NCI-H2196 (cell line): ENCODE data around the gene NDUFAF8.
A peak's percentile ranks its signal among the peaks of the same experiment; 100 is the strongest.

ENCODE experiments used
- DNase-seq: peaks from one replicate; lab custom pipeline; 2025; ENCODE audit not compliant: unreplicated experiment; lab: John Stamatoyannopoulos, UW

NDUFAF8 gene, protein sequence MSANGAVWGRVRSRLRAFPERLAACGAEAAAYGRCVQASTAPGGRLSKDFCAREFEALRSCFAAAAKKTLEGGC

DNA sequence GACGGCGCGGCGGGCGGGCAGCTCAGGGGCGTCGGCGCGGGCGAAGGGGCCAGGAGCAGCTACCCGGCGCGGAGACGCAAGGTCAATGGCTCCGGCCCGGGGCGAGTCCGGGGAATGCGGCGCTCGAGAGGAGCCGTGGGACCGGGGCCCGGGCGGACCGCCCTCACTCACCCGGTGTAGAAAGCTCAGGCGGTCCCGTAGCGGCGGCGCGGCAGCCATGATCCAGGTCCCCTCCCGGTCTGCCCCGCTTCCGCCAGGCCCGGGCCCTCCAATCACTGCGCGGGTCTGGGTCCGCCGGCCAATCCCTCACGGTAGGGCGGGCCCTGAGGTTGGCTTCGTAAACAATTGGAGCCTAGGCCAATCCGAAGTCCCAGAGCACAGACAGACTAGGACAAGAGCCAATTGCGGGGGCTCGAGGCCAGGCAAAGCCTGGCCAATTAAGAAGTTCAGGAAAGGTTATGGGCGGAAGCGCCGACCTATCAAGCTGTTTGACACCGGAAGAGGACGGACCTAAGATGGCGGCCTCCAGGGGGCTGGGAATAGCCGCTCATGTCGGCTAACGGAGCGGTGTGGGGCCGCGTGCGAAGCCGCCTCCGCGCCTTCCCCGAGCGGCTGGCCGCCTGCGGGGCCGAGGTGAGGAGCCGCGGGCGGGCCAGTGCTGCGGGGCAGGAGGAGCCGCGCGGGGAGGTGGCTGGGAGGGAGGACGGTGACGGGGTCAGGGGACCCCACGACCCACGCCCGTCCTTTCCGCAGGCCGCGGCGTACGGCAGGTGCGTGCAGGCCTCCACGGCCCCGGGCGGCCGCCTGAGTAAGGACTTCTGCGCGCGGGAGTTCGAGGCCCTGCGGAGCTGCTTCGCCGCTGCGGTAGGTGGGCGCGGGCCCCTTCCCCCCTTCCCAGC is at the start of gene NDUFAF8, which contains the start of gene TEPSIN:
TSS of gene NDUFAF8 (plus strand) at position 504 of the 899 bp plus-strand sequence. CDS start at position 550, 46 bp downstream.
TSS of gene TEPSIN (minus strand) at position 241 of the 899 bp plus-strand sequence. CDS start at position 219, 22 bp downstream.
- DNase-seq: peak; percentile 100

DNA sequence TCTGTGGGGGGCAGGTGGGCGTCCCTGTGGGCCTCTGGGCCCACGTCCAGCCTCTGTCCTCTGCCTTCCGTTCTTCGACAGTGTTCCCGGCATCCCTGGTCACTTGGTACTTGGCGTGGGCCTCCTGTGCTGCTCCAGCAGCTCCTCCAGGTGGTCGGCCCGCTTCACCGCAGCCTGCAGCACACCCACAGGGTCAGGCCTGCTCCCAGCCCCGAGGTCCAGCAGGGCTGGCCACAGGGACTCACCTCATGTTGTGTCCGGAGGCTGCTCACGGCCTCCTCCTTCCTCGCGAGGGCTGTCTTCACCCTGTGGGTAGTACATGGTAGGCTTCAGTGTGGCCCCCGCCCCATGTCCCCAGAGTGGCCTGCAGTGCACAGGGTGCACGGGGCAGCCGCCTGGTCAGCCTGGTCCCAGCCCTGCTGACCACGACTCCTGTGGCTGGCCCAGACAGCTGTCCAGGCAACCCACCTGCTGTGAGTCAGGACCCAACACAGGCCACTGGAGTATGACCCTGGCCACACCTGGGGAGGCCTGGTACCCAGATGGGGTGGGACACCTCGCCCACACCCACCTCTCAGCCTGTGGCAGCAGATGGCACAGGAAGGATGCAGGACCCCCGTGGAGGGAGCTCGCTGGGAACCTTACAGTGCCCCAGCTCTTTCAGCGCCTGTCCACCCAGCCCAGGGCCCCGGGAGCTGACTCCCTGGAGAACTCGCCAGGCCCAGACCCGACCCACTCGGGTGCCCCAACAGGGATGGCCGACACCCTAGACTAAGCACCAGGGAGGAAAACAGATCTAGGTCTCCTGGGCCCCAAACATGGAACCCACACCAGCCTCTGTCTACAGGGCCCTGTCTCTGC is 49.2 kb upstream of the NDUFAF8 start:
- no peak for DNase-seq

DNA sequence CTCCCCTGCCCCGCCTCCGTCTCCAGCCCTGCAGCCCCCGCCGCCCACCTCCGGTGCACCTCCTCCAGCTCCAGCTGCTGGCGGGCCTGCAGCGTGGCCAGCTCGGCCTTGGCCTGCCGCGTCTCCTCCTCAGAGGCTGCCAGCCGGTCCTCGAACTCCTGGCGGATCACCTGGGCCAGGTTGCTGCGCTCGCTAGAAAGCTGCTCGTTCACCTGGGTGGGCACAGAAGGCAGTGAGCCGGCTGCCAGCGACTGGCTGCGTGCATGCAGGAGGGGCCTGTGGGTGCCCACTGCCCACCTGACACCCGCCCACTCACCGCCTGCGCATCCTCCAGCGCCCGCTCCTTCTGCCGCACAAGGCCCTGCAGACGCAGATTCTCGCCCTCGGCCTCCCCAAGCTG is 48.5 kb upstream of the NDUFAF8 start:
- DNase-seq: no peak

DNA sequence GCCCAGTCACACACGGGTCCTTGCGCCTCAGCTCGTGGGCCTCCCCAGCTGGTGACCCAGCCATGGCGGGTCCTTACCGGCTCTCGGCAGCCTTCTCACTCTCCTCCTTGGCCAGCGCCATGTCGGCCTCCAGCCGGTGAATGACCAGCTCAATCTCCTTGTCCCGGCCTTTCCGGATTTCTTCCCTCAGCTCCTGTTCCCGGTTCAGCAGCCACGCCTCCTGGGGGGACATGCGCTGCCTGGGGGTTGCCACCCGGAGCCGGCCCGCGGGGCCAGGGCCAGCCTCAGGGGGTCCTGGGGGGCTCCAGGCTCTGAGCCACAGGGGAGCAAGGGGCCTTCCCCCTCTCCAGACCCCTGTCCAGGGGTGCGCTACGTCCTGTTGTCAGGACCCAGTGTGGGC is 48.0 kb upstream of the NDUFAF8 start:
- no peak for DNase-seq

DNA sequence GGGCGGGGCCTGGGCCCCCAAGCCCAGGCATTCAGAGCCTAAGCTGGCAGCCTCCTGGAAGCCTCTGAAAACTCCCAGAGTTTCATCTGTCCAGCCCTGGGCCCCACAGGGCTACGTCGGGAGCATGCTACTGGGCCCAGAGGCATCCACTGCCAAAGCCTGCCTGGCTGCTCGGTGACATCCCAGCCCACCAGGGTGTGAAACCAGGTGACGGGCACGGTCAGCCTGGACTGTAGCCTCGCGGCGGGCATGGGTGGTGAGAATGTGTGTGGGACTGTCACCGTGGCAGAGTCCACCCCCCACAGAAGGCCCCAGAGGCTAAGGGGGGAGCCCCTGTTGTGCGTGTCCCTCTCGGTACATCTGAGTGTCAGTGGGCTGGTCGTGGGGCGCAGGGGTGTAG is 47.5 kb upstream of the NDUFAF8 start:
- DNase-seq: no peak

DNA sequence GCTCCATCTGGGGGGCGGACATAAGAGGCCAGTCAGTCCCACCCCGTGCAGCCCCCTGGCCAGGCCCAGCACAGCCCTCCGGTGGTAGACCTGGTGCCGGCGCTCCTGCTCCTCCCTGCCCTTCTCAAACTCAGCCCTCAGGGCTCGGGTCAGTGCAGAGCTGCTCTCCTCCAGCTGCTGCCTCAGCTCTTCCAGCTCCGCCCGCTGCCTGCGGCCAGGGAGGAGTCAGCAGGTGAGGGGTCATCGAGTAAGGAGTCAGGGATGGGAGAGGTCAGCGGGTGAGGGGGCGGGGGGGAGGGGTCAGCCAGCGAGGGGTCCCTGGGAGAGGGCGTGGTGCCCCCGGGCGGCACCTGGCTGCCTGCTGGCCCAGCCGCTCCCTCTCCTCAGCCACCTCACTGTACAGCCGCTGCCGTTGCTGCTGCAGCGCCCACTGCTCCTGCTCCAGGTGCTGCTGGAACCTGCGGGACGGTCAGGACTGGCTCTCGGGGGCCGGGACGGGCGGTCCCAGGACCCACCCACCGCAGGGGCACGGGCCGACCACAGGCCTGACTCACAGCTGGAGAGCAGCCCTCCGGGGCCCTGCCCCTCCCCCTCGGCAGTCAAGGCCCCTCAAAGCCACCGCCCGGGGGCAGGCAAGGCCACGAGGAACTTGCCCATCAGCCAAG is 46.6 kb upstream of the NDUFAF8 start:
- no peak for DNase-seq

DNA sequence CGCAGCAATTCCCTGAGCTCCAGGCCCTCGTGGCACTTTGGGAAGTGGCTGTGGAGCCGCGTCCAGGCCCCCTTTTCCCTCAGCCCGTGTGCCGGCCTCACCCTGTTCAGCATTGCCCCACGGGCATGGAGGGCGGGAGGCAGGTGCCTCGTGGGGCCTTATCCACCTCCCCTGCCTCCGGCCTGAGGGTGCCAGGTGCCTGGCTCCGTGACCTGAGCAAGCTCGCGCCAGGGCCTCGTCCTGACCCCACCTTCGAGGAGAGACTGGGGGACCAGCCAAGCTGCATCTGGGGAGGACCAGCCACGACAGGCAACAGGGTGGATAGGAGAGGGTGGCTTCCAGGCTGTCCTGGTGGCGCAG is 46.1 kb upstream of the NDUFAF8 start:
- no peak for DNase-seq

DNA sequence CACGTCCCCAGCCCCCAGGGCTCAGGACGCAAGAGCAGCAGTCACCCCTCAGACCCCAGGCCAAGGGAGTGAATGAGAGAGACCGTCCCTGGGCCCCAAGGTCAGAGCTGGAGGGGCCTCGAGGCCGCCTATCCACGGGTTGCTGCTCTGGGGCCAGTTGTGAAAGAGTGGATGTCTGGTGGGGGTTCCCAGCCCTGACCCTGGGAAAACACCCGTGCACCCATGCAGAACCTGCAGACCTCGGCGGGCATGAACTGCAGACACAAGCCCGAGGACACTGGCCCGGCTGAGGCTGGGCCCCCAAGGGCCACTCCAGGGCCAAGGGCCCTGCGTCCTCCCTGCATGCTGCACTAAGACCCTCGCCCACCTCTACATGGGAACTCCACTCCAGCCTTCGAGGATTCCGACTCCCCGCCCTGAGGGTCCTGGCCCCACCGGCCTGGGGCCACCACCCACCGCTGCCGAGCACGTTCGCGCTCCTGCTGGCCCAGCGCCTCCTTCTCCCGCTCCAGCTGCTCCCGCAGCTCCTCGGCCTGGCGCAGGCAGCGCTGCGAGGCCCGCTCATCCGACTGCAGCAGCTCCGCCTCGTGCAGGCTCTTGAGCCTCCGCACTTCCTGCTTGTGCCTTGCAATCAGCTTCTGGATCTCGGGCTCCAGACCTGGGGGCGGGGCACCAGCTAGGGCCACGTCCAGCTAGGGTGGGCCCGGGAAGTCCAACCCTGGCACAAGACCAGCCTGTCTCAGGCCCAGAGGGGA is 45.5 kb upstream of the NDUFAF8 start:
- DNase-seq: no peak

DNA sequence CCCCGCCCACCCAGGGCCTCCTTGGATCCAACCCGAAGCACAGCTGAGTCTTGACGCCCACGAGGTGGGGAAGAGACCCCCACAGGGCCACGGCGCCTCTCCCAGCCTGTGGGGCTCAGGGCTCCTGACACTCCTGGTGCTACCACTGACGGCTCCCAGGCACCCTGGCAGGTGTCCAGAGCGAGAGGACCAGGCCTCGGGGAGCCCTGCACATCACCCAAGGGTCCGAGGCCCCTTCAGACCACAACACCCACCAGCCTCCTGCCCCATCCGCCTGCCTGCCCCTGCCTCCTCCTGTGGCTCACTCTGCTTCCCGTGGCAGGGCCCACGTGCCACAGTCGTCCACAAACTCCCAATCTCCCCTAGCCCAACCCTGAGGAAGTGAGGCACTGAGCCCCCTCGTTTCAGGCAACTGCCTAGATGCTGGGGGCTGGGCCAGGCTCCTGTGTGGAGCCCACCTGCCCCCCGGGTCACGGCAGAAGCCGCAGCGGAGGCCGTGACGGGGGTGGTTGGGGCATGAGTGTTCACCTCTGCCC is 44.8 kb upstream of the NDUFAF8 start:
- DNase-seq: no peak

DNA sequence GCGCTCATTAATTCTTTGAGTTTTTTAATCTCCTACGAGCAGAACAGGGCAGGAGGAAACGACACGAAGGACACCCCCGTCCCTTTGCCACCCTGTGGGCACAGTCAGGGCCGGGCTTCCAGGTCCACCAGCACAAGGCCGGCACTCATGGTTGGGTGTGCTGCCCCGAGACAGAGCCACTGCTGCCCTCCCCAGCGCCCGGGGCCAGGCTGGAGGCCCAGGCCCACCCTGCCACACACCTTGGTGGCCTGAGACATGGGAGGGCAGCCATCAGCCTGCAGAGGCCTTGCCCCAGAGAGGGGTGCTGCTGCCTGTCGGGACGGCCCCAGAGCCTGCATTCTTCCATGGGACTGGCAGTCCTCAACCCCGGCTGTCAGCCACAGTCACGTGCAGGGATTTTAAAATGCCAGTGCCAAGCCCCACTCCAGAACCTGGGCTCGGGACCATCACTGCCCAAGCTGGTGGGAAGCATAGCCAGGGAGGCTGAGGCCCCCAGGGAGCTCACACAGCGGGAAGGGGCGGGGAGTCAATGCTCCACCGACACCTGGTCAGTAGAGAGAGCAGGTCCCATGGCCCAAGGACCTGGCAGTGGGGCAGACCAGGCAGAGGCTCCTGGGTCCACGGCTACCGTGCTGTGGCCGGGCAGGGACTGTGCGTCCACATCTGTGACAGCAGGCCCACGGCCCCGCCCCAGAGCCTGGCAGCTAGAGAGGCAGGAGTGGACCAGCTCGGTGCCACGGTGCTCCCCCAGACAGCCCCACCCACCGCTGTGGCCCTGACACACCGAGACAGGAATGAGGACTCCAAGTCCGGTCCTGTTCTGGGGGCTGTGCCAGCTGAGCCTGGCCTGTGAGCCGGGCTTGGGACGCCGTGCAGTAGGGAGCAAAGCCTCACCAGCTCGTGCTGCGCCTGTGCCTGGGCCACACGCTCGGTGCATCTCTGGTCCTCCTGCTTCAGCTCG is 43.9 kb upstream of the NDUFAF8 start:
- DNase-seq: no peak

DNA sequence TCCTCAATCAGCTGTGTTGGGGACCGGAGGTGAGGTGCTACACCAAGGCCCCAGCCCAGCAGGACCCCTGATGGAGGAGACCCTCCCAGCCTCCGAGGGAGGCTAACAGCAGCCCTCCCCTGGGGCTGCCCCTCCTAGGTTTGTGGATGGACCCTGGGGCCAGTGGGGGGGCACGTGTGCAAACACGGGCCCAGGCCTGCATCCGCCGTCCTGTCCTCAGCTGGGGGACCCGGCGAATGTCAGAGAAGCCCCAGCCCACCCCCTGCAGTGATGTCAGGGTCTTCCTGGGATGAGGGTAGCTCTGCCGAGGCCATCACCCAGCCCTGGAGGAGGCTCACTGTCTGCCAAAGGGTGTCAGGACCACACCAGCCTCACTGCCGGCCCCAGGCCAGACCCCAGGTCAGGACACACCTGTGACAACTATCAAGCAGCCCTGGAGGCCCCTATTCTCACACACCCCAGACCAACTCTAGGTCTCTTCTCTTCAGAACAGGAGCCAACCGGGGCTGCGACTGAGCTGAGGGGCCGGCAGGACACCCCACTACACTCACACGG is 43.1 kb upstream of the NDUFAF8 start:
- DNase-seq: no peak

DNA sequence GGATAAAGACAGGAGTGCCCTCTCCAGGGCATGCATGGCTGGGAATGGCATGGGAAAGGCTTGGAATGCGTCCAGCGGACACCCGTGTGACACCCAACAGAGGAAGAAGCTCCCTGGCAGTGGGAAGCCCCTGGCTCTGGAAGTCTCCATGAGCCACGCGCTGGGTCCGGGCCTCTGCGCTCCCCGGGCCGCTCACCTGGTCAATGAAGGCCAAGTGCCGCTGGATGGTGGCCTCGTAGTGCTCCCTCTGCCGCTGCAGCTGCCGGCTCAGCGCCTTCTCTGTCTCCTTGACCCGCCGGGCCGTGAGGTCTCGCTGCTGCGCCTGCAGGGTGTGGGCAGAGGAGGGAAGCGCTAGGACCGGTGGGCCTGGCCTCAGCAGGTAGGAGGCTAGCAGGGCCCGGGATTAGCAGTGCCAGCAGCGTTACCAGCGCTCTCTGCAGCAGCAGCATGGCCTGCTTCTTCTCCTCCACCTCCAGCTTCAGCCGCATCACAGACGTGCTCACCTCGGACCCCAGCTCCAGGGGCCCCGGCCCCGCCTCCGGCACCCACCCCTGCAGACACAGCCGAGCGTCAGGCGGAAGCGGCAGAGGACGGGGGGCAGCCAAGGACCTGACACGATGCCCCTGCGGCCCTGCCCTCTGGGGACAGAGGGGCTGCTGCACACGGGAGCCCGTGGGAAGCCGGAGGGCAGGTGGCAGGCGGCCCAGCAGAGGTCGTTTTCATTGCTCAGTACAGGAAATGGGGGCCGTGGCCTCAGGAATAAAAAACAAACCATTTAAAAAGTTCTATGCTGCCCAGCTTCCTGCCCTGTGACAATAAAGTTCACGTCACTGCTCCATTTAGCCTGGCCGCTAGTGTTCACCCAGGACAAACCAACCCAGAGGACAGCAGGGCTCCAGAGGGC is 42.4 kb upstream of the NDUFAF8 start:
- DNase-seq: no peak

DNA sequence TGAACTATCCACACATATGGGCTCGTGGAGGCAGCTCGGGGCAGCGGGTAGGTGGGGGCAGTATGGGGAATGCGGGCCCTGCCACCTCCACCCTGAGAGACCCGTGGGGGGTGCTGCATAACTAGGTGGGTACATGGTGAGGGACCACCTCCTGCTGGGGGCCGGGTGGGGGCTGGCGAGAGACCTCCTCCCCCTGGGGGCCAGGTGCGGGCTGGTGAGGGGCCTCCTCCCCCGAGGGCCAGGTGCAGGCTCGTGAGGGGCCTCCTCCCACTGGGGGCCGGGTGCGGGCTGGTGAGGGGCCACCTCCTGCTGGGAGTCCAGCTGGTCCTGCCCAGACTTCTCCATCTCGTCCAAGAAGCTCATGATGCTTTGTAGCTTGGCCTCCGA is 41.7 kb upstream of the NDUFAF8 start:
- DNase-seq: no peak

DNA sequence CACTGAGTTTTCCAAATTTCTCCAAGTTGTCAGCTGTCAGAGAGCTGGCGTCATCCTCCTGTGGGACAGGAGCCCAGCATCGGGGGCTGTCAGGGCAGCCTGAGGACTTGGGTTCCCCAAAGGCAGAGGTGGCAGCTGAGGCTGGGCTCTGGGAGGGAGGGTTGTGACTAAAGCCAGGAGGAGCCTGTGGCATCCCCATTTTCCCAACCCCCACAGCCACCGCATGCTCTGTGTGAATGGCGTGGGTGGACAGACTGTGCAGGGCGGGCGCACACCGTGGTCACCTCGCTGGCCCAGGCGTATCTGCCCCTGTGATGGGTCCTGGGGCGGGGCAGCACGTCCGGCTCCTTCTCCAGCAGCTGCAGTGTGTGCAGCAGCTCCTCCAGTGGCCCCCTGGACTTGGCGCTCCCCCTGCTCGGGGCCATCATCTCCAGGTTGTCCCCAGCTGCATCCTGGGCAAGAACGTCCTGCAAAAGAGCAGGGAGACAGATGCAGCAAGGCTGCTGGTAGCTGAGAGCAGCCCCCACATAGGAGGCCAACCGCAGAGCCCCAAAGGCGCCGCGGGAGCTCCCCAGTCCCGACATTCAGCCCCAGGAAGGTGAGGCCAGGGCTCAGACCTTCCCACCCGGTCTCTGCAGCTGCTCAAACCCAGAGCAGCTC is 41.2 kb upstream of the NDUFAF8 start:
- no peak for DNase-seq

DNA sequence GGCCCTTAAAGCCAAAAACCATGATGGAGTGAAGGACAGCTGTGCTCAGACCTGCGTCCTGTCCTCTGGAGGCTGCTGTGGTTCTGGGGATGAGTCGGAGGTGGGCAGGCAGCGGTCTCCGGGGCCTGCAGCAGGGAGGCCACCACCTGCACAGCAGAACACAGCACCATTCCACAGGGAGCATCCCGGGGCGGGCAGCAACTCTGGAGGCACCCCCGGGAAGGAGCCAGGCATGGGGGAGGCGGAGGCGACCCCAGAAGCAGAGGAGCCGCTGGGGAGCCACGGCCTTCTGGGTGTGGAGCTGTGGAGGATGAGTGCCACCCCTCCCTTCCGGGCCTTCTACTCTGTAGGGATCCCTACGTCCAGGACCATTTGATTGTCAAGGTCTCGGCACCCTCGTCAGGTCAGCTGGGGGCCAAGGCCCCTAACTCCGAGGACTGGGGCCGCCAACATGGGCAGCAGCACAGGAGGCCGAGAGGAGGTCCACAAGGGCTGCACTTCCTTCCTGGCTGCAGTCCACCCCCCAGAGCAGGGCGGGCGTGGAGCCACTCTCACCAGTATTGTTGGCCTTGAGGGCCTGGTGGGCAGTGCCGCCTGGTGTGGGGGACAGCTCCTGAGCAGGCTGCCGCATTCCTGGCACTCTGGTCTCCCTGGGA is 40.2 kb upstream of the NDUFAF8 start:
- DNase-seq: no peak

DNA sequence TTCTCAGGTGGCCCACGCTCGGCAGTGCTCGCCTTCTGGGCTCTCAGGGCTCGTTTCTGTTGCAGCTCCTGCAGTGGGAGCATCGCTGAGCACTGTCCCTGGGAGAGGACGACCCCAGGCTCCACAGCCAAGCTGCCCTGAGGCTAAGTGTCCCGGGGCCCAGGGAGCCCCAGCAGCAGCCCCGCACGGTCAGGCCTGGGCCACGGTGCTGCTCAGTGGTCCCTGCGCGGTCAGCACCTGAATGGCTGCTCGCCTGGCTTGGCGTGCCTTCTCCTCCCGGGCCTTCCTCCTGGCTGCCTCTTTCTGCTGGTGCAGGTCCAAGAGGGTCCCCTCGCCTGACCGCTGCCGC is 39.7 kb upstream of the NDUFAF8 start:
- no peak for DNase-seq

DNA sequence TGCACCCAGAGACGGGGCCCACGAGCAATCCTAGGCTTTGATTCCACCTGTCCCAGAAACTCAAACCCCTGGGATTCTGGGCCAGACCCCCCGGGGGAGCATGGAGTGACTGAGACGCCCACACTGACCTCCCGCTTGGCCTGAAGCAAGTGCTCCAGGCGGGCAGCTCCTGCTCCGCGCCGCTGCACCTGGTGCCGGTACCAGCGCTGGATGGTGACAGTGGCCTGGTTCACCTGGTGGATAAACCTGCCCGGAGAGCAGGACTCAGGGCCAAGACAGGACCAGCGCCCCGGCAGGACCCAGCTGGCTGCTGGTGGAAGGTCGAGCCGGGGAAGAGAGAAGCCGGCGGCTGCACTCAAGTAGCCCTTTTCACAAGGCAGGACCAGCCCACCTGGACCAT is 38.9 kb upstream of the NDUFAF8 start:
- no peak for DNase-seq
